ENCODE results near the gene PARD3.

- TF ChIP-seq CTCF (IDR thresholded peaks at IDR 0.05) (no peak), ZNF512 (CRISPR knock-in tag; IDR thresholded peaks at IDR 0.05; ENCODE audit: borderline replicate concordance) (no peak), USF2 (CRISPR knock-in tag; IDR thresholded peaks at IDR 0.05) (no peak), EMX1 (CRISPR knock-in tag; IDR thresholded peaks at IDR 0.05) (no peak), JUN (CRISPR knock-in tag; IDR thresholded peaks at IDR 0.05) (no peak), ZMAT4 (CRISPR knock-in tag; IDR thresholded peaks at IDR 0.05) (no peak), CREM (CRISPR knock-in tag; IDR thresholded peaks at IDR 0.05) (no peak), MYBL2 (CRISPR knock-in tag; IDR thresholded peaks at IDR 0.05) (no peak)
- TF ChIP-seq, protein P1, sequence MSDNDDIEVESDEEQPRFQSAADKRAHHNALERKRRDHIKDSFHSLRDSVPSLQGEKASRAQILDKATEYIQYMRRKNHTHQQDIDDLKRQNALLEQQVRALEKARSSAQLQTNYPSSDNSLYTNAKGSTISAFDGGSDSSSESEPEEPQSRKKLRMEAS (CRISPR knock-in tag; IDR thresholded peaks at IDR 0.05) = no peak
Observed at GRCh38 chr10:34744590-34744989, 70.5 kb downstream of the PARD3 start.
